Sigmoid colon (tissue), 7 donors: ENCODE results near the gene RIN1. TPM values are rescaled to one million over a fixed set of nuclear protein-coding genes. Genes with fewer than 3 reads are reported as not detected.

Source experiments
- DNase-seq: peaks from one replicate; pipeline ENCODE4 v3.0.0-alpha.2; 2019
- H3K27ac ChIP-seq, 4 donors: fragments of 200-600 bp; sonication (generic); one replicate each; pipeline ENCODE4 v1.5.1; 2016 to 2019; ENCODE audit warnings: mild to moderate bottlenecking in 1 of 4
- H3K27me3 ChIP-seq, 3 donors: fragments of 200-600 bp; sonication (generic); one replicate each; pipeline ENCODE4 v1.5.1; 2019; ENCODE audit warnings: mild to moderate bottlenecking in 1 of 3
- H3K36me3 ChIP-seq, 4 donors: fragments of 200-600 bp; sonication (generic); one replicate each; pipeline ENCODE4 v1.5.1; 2016 to 2019
- H3K4me1 ChIP-seq, 4 donors: fragments of 200-600 bp; sonication (generic); one replicate each; pipeline ENCODE4 v1.5.1; 2017 to 2019
- H3K4me3 ChIP-seq, 4 donors: fragments of 200-600 bp; sonication (generic); one replicate each; pipeline ENCODE4 v1.5.1; 2017 to 2019; ENCODE audit warnings: mild to moderate bottlenecking in 2 of 4, moderate library complexity in 1 of 4
- H3K9me3 ChIP-seq, 4 donors: fragments of 200-600 bp in 3 of 4; sonication (generic) in 3 of 4; one replicate each; pipeline versions ENCODE4 v1.5.1 to v1.6.1; 2013 to 2019
- CTCF ChIP-seq, 4 experiments: fragments of 450-650 bp in 3 of 4; fragments of 200-600 bp in 1 of 4; IDR thresholded peaks; one replicate each; pipeline ENCODE4 v1.5.1; 2016 to 2019; ENCODE audit warnings: antibody characterized with exemption in 4 of 4, mild to moderate bottlenecking in 3 of 4, moderate library complexity in 2 of 4
- EP300 ChIP-seq, 4 donors: sonication (generic); formaldehyde crosslinking; IDR thresholded peaks; one replicate each; pipeline ENCODE4 v1.6.1; 2017; ENCODE audit warnings: antibody characterized with exemption in 4 of 4
- POLR2A ChIP-seq, 2 donors: fragments of 450-650 bp; IDR thresholded peaks; one replicate each; pipeline ENCODE4 v1.6.1; 2016; ENCODE audit warnings: antibody characterized with exemption in 2 of 2, mild to moderate bottlenecking in 2 of 2, moderate library complexity in 2 of 2
- POLR2AphosphoS5 ChIP-seq, 4 donors: sonication (generic); formaldehyde crosslinking; IDR thresholded peaks; one replicate each; pipeline ENCODE4 v1.6.1; 2017; ENCODE audit warnings: antibody characterized with exemption in 4 of 4
- WGBS, 2 donors: extraction: QIAGEN DNeasy Blood & Tissue Kit; methylation state at CpG; one replicate each; pipeline ENCODE4 v1.1.7; 2013; 5-methylcytosine and 5-hydroxymethylcytosine counted together
- intact Hi-C: fragments of 100-400 bp; cut with DNase I; formaldehyde crosslinking; loops from one replicate; pipeline ENCODE4 v1.15.1; 2023
- polyA plus RNA-seq, 3 donors: library from polyadenylated mRNA; stranded (reverse); fragments of 200-250 nt; gene quantifications; one replicate each; pipeline ENCODE4 v1.2.3, GENCODE V29; 2013
- total RNA-seq, 4 donors: library from RNA; depleted of rRNA; stranded (reverse); fragments of >200 nt; gene quantifications; one replicate each; pipeline ENCODE4 v1.1.0, GENCODE V29; 2016
- donor health status: healthy with polysubstance abuse.
- donor health status: Bipolar disorder and iron deficiency.
- donor health status: healthy.

RIN1 gene
- total and polyA plus RNA-seq, 7 donors = 0.68 to 10.2 (median 2.9) TPM

DNA sequence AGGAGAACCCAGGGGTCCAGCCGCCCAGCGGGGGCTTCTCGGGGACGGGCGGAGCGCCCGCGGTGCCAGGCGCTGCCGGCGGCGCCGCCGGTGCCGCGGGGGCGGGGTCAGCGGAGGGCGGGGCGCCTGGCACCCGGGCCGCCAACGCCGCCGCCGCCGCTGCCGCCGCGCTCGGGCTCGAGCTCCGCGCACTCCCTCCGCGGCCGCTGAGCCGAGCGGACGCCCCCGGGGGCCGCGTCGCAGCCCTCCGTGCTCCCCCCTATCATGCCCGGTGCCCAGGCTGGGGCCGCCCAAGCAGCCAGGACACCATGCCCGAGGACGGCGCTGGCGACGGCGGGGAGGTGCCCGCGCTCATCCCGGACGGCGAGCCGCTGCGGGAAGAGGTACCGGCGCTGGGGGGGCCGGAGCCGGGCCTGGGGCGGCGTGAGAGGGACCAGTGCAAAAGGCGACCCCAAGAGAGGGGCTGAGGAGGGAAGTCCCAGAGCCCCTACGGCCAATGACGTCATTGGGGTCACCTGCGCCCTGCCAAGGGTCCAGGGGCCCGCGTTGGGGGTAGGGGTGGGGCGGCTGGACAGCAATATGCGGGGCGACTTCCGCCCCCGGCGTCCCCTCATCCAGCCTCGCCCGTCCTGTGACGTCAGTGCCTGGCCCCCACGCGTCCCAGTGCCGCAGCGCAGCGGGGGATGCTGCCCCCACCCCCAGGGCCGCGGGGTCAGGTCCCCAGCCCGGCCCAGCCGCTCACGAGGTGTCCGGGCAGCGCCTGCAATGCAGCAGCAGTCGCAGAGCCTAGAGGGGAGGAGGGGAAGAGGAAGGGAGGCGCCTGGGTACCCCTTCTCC lies 44.3 kb downstream of the RIN1 start, which contains the start of gene TMEM151A:
TMEM151A (plus strand) TSS at position 189 of the 837 bp plus-strand sequence; CDS start at position 309, 120 bp downstream.
- Histone ChIP-seq H3K4me1 (peaks cover 0 to 36% (median 30%) of the 10 kb centered on the region in 4 donors), H3K9me3 (no peaks in the 10 kb centered on the region), H3K36me3 (no peaks in the 10 kb centered on the region), H3K4me3 (peak within 1 kb of the TSS in 3 of 4 donors; percentile 33 to 49 (median 44)), H3K27ac (no peak within 1 kb of the TSS), H3K27me3 (peaks cover 28 to 53% (median 49%) of the 10 kb centered on the region in 3 donors)
- DNase-seq = no peak
- intact Hi-C loops = no loop called here
- TF ChIP-seq POLR2AphosphoS5 (IDR thresholded peaks at IDR 0.05) (no peak), POLR2A (IDR thresholded peaks at IDR 0.05) (no peak), CTCF (IDR thresholded peaks at IDR 0.05) (no peak), EP300 (IDR thresholded peaks at IDR 0.05) (no peak)
- WGBS, 2 donors = 2% methylated on average over 95 of the region's 95 CpGs

DNA sequence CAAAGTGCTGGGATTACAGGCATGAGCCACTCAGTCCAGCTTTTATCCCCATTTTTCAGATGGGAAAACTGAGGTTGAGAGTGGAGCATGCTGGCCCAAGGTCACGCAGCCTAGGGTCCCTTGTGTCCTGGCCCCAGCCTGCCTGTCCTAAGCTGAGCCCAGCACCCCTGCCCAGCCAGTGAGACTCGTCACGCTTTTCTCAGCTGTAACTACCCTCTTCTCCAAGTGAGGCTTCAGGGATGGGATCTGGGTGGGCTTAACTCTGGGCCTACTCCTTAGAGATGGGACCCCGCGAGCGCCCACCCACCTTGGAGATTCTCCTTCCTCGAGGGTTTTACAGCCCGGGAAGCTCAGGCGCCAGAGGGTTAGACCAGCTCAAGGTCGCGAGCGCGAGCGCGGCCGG lies 44.9 kb downstream of the RIN1 start:
- no peak for TF ChIP-seq CTCF (IDR thresholded peaks at IDR 0.05)
- no peak for TF ChIP-seq POLR2A (IDR thresholded peaks at IDR 0.05)
- no peak for TF ChIP-seq POLR2AphosphoS5 (IDR thresholded peaks at IDR 0.05)
- TF ChIP-seq EP300 (IDR thresholded peaks at IDR 0.05) = no peak
- Histone ChIP-seq H3K27ac (no peak overlapping the region), H3K4me1 (peaks cover 0 to 36% (median 31%) of the 10 kb centered on the region in 4 donors), H3K36me3 (no peaks in the 10 kb centered on the region), H3K9me3 (no peaks in the 10 kb centered on the region), H3K4me3 (peak overlapping the region in 3 of 4 donors; percentile 33 to 49 (median 44)), H3K27me3 (peaks cover 28 to 53% (median 49%) of the 10 kb centered on the region in 3 donors)
- DNase-seq = no peak
- intact Hi-C loops = no loop called here
- 9 to 17% methylated on average over 16 of the region's 16 CpGs for WGBS, 2 donors

DNA sequence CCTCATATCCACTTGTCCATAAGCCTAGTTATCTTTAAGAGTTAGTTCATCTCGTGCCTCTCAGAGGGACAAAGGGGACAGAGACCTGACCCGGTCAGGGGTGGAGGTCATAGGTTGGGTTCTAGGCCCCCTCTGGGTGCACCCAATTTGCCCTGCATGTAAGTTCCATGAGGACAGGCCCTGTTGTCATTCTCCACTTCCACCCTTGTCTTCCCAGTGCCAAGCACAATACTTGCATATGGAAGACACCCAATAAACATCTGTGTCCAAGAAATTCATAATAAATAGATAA lies 46.0 kb downstream of the RIN1 start:
- no peak for TF ChIP-seq EP300 (IDR thresholded peaks at IDR 0.05)
- TF ChIP-seq POLR2AphosphoS5 (IDR thresholded peaks at IDR 0.05) = no peak
- no peak for TF ChIP-seq CTCF (IDR thresholded peaks at IDR 0.05)
- no peak for TF ChIP-seq POLR2A (IDR thresholded peaks at IDR 0.05)
- Histone ChIP-seq H3K4me1 (peaks cover 0 to 41% (median 32%) of the 10 kb centered on the region in 4 donors), H3K27ac (no peak overlapping the region)

GRCh38 chr11:66289548-66290329 lies 46.5 kb downstream of the RIN1 start:
- Histone ChIP-seq H3K27ac (peak overlapping the region; percentile 86 to 96 (median 92)), H3K36me3 (peaks cover 0 to 2% (median 0%) of the 10 kb centered on the region in 4 donors), H3K27me3 (peaks cover 28 to 37% (median 37%) of the 10 kb centered on the region in 3 donors), H3K4me1 (peaks cover 0 to 41% (median 32%) of the 10 kb centered on the region in 4 donors), H3K9me3 (no peaks in the 10 kb centered on the region), H3K4me3 (peak overlapping the region; percentile 46 to 78 (median 75))
- intact Hi-C loops = no loop called here
- no peak for DNase-seq
- TF ChIP-seq POLR2AphosphoS5 (IDR thresholded peaks at IDR 0.05) (no peak), EP300 (IDR thresholded peaks at IDR 0.05) (no peak), POLR2A (IDR thresholded peaks at IDR 0.05) (no peak), CTCF (IDR thresholded peaks at IDR 0.05) (no peak)
- 8 to 11% methylated on average over 36 of the region's 36 CpGs for WGBS, 2 donors

More for the DNA sequence above, 46.0 kb downstream of the RIN1 start:
- DNase-seq = no peak
- Histone ChIP-seq H3K36me3 (no peaks in the 10 kb centered on the region), H3K4me3 (no peak overlapping the region), H3K27me3 (peaks cover 28 to 43% (median 40%) of the 10 kb centered on the region in 3 donors), H3K9me3 (no peaks in the 10 kb centered on the region)
- intact Hi-C loops = no loop called here
- 62 to 76% methylated on average over 2 of the region's 2 CpGs for WGBS, 2 donors
